Dedifferentiated amniotic fluid mesenchymal stem cell (primary cell): ENCODE data around the gene ZNG1B.
"Not testable (repeated sequence)": the region's sequence is repeated elsewhere in the genome, so short reads cannot be mapped to it uniquely, and the experiment has no call there.

Experiments used
- DNase-seq: peaks from one replicate; pipeline ENCODE4 v3.0.0-alpha.2; 2016; ENCODE audit errors: extremely low spot score

Gene ZNG1B

GRCh38 chr2:113503094-113504042 is 65.9 kb downstream of the ZNG1B start:
- DNase-seq = not testable (repeated sequence)

DNA sequence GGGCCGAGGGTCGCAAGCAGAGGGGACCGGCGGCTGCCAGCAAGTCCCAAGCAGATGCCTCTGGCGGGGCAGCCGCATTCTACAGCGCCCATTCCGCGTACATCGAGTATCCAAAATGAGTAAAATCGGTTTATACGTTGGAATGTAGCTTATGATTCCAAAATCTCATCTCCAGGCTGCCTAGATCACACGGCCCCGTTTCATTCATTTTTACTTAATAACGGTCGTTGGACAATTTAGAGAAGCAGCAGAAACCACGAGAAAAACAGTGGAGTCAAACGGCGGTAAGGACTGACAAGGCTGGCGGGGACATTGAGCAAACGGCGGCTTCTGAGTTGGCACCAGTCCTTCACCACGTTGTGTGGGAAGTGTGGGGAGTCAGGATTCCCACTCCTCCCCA is 66.6 kb downstream of the ZNG1B start:
- DNase-seq = not testable (repeated sequence)

DNA sequence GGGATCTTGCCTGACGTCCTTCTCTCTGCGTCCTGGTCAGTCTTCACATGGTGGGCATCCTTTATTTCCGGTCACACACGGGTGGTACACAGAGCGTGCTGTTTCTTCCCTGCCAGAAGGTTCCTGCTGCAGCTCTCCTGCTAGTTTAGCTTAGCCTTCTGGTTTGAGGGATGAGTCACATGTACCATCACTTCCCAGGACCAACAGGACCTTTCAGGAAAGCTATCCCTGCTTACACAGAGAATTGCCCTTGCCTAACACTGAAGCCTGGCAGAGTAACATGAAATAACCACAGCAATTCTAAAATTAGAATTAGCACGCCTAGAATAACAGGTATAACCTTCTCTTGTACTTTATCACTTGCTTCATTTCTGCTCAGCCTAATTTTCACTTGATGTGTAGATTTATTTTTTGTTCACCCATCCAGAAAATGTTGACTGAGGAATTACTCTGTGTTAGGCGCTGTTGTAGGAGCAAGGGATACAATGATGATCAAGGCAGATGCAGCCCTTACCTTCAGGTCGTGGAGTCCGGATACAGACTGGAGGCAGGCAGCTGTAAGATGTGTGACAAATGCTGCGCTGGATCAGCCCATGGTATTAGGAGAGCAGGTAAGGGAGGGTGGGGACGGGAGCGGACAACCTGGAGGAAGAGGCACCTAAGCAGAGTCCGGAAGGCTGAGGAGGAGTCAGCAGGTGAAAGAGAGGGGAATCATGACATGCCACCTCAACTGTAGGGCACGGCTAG is 70.1 kb downstream of the ZNG1B start:
- not testable (repeated sequence) for DNase-seq

DNA sequence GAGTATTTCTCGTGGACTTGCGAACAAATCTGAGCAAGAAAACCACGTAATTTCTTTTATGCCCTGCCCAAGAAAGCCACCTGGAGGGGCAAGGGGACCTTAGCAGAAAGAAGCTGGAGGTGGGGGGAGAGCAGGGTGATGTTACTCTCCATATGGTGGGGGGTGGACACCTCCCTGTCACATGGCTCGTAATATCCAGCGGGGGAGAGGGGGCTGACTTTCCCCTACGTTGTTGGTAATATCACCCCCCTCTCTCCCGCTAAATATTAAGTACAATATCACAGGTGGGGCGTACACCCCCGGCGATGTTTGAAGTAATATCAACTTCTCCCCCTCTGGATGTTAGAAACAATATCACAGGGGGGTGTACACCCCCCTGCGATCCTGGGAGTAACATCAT is 70.7 kb downstream of the ZNG1B start:
- DNase-seq = not testable (repeated sequence)

DNA sequence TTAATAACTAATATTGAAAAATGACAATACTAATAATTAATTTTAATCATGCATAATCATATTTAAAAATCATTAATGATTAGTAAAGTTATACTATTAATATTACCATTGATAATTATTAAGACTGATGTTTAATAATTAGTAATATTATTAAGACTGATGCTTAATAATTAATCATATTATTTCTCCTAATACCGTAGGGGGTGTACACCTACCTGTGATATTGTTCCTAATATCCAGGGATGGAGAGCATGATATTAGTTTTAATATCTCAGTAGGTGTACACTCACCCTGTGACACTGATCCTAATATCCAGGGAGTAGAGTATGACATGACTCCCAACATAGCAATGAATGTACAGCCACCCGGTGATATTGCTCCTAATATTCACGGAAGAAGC is 73.4 kb downstream of the ZNG1B start:
- DNase-seq = not testable (repeated sequence)

DNA sequence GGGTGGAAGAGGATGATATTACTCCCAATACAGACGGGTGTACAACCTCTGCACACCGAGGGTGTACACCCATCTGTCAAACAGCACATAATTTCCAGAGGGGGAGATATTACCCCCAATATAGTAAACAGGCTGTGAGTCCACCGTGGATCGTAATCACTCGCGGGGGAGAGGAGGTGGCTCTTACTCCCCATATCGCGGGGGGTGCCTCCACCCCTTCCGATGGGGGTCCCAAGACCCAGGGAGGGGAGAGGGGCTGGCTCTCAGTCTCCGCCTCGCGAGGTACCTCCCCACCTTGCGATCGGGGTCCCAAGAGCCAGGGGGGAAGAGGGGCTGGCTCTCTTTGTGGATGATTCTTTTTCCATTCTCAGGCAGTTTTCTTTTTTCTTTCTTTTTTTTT is 74.4 kb downstream of the ZNG1B start:
- DNase-seq = not testable (repeated sequence)

DNA sequence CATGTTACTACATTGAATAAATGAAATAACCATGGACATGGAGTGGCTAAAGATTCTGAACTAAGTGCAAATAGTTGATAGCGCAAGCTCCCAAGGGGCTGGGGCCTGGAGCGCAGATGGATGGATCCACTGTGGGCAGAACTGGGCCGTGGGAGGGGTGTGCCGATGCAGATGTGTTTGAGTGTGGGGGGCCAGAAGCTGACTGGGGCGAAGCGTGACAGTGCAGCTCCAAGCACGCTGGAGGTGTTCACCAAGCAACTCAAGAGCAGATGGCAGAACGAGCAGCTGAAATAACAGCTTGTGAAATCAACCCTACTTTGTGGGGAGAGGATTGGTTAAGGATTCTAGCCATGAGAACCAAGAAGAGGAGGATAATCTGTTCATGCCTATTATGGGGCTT is 78.0 kb downstream of the ZNG1B start:
- not testable (repeated sequence) for DNase-seq

DNA sequence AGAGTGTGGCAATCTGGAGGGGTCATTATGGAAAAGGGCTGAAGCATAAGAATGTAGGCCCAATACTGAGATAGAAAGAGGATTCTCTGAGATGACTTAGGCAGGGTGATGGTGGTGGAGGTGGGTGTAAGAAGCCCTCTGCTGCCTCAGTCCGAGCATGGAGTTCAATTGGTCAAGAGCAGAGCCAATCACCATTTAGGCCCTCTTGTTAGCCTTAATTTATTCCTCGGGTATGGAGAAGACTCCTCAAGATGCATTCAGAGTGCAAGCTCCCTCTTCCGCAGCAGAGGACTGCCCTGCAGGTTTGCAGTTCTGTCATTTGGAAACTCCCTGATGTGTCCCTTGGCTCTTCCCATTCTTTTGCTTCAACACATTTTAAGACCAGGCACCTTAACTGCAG is 78.5 kb downstream of the ZNG1B start:
- not testable (repeated sequence) for DNase-seq

DNA sequence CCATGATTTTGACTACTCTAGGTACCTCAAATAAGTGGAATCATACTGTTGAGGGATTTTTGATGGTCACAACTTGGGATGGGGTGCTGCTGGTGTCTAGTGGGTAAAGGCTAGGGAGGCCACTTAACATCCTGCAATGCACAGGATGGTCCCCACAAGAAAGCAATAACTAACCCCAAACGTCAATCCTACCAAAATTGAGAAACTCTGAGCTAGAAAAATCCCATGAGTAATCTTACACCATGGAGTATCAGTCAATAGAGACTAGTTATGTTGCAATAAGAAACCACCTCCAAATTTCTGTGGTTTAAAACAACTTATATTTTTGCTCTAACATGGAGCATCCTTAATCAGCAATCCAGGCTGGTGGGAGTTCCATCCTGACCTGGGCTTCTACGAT is 79.5 kb downstream of the ZNG1B start:
- DNase-seq = not testable (repeated sequence)

DNA sequence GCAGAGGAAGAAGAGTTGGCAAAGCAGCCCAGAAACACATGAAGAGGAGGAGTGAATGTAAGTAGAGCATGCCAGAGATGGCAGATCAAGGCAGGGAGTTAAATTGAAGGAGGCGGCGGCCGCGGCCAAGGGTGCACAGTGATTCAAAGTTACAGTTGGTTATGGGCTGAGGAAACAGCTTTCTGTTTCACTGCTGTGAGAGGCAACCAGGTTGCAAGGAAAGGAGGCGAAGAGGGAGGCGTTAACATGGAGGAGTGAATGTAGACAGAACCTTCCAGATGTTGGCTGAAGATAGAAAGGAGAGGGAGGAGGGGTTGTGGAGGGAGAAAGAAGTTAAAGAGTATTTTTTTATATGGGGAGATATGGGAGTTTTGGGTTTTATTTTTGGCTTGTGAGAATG is 83.3 kb downstream of the ZNG1B start:
- DNase-seq = not testable (repeated sequence)

DNA sequence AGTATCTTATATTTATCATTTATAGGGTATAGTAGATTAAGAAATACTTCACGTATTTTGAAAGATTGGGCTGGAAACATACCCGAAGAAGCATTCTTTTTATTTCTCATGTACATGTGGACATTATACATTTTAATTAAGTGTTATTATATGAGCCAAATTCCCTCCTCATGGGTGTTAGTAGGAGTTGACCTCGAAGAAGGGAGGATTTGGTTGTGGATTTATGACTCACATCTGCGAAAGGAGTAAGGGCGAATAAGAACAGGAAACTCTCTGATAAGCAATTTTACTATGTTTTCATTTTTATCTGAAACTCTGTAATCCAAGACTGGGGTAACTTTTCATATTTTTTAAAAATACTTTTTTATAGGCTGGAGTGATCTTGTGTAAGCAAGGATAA is 84.0 kb downstream of the ZNG1B start:
- not testable (repeated sequence) for DNase-seq

- not testable (repeated sequence) for DNase-seq
Measured at GRCh38 chr2:113524986-113525385, 87.5 kb downstream of the ZNG1B start.

DNA sequence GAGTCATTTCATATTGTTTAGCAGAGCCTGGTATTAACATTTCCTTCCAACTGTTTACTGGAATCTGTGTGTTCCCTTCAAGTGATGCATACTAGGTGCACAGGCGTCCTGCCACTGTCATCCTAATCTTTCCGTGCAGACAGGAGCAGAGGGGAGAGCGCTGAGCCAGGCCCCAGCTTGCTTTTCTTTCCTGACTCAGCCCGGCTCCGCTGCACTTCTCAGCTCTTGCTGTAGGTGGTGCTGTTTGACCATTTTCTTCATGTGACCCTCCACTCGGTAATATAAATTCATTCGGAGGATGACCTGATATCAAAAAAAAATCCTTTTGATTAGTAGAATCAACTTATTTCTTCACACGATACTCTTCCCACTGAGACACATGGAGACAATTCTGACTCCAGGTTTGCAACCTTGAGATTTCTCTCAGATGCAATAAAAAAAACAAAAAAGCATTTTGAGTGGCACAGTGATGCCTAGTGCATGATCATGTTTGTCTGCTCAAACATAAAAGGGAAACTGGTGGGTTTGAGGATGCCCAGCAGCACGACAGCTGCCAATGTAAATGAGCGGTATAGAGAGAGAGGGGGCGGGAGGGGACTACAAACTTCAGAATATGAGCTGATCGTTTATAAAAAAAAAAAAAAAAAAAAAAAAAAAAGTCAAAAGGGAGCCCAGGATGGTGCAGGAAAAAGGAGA is 90.0 kb downstream of the ZNG1B start:
- DNase-seq = not testable (repeated sequence)

GRCh38 chr2:113528126-113528525 is 90.6 kb downstream of the ZNG1B start:
- not testable (repeated sequence) for DNase-seq

GRCh38 chr2:113528904-113529303 is 91.4 kb downstream of the ZNG1B start:
- DNase-seq = not testable (repeated sequence)

- not testable (repeated sequence) for DNase-seq
Measured at GRCh38 chr2:113532991-113533390, 95.5 kb downstream of the ZNG1B start.

- DNase-seq = not testable (repeated sequence)
Measured at GRCh38 chr2:113536573-113536972, 99.1 kb downstream of the ZNG1B start.

DNA sequence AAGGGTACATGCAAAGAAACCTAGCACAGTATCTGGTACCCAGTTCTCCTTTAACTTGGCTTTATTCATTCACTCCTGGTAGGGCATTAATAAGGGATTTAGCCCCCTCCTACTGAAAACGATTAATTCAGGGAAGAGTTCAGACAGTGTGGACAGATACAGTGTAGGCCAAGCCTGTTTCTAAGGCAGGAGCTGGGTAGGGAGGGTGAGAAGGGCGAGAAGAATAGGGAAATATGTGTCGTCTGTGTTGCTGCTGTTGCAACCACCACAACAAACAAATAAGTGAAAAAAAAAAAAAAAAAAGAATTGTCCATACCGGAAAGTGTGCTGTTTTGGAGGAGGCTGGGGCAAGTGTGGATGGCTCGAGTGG is 103.3 kb downstream of the ZNG1B start:
- DNase-seq = not testable (repeated sequence)

DNA sequence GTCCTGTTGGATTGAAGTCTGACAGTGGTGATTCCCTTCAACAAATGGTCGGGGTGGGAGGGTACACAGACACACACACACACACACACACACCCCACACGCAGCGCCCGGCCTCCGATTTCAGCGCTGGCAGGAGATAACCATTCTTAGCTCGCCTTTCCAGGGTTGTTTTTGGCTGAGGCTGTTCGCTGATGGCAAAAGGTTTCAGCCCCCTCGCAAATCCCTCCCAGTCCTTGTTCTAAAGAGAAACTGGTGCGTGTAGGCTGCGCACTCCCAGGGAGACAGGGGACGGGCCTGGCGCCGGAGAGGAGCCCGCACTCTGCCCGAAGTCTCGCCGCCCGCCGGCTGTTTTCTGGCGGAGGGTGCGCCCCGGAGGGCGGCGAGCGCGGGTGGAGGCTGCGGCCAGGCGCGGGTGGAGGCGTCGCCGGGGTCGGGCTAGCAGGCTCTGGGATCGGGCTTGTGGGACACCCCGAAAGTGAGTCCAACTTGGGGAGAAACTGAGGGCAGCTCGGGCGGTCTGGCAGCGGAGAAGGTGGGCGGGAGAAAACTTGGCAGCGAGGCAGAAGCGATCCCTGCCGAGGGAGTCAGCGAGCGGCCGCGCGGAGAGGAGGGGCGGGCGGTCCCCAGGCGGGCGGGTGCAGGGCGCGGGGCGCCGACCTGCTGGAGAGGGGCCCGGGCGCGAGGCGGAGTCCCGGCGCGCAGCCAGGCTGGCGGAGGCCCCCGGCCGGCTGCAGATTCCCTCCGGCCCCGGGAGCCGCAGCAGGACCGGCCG is 103.9 kb downstream of the ZNG1B start:
- not testable (repeated sequence) for DNase-seq

DNA sequence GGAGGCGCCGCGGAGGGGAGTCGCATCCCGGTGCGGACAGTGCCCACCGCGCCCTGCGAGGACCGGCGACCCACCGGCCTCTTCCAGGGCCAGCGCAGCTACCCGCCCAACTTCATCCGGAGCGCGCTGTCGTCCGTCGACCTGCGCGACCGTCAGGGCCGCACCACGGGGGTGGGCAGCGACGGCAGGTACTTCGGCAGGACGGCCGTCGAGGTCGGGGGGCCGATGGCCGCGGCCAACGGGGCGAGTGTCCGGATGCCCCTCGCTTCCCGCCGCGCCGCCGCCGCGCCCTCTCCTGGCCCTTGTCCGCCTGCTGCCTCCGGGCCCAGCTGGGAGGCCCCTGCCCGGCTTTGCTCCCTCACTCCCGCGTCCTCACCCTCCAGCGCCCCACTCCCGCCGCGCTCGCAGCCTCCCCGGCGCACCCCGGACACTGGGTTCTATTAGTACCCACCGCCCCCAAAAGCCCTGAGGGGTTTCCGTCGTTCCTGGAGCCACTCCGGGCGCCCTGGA is 104.5 kb downstream of the ZNG1B start:
- DNase-seq = not testable (repeated sequence)

- not testable (repeated sequence) for DNase-seq
Measured at GRCh38 chr2:113542529-113542928, 105.0 kb downstream of the ZNG1B start.
